K562 (cell line): ENCODE results near the gene METAP1. TPM values are rescaled to one million over a fixed set of nuclear protein-coding genes. Genes with fewer than 3 reads are reported as not detected.

Source experiments
- ADNP ChIP-seq: fragments of 200-800 bp; sonication (Bioruptor generic); IDR thresholded peaks from 2 replicates; pipeline ENCODE4 v1.6.1; 2016; ENCODE audit warnings: missing genetic modification characterization, missing compliant biosample characterization
- FIP1L1 ChIP-seq: fragments of 200-400 bp; formaldehyde crosslinking; IDR thresholded peaks from 2 replicates; pipeline ENCODE4 v1.6.1; 2018; ENCODE audit warnings: mild to moderate bottlenecking, low read depth, low read length; ENCODE audit not compliant: poor library complexity, severe bottlenecking
- FOXJ2 ChIP-seq: fragments of 200-800 bp; sonication (Bioruptor generic); IDR thresholded peaks from 2 replicates; pipeline ENCODE4 v1.6.1; 2016; ENCODE audit warnings: missing genetic modification characterization, missing compliant biosample characterization
- FOXK2 ChIP-seq, 2 experiments: fragments of 450-650 bp; IDR thresholded peaks in 1 of 2; conservative IDR thresholded peaks in 1 of 2; 2 replicates each; pipeline ENCODE4 v1.6.1; 2016; ENCODE audit warnings: low read depth in 2 of 2, mild to moderate bottlenecking in 1 of 2
- polyA plus RNA-seq, 8 experiments: library from polyadenylated mRNA; depleted of rRNA in 4 of 8; stranded (reverse) in 5 of 8; unstranded in 3 of 8; fragments of >200 nt; fragmentation: Nextera tagmentation in 2 of 8; fragmentation: Illumina TruSeq in 1 of 8; extraction: Ambion mirVana in 2 of 8; extraction: Trizol in 1 of 8; gene quantifications; 2 replicates each; pipeline versions ENCODE4 v1.2.1 to v1.2.3, GENCODE V29; 2011 to 2014; ENCODE audit warnings: inconsistent platforms in 1 of 8, missing spikeins in 1 of 8
- total RNA-seq, 7 experiments: library from RNA; depleted of rRNA in 6 of 7; stranded (reverse); fragments of >200 nt in 6 of 7; fragmentation: Illumina TruSeq in 2 of 7; extraction: Trizol in 2 of 7; gene quantifications; 2 replicates each; pipeline versions ENCODE4 v1.2.1 to v1.2.3, GENCODE V29; 2011 to 2021; ENCODE audit warnings: low replicate concordance in 1 of 7
- TF ChIP-seq, protein P1 (sequence below): fragments of 200-600 bp; sonication (generic); IDR thresholded peaks from one replicate; pipeline ENCODE4 v1.6.1; 2012; ENCODE audit warnings: mild to moderate bottlenecking, low read depth, low read length, inconsistent platforms

METAP1 gene
- total and polyA plus RNA-seq, 9 of the 15 experiments (the other 6 are each of a cell fraction or from before 2014, with no cell fraction given) = 31.4 to 77.6 (median 59.5) TPM

DNA sequence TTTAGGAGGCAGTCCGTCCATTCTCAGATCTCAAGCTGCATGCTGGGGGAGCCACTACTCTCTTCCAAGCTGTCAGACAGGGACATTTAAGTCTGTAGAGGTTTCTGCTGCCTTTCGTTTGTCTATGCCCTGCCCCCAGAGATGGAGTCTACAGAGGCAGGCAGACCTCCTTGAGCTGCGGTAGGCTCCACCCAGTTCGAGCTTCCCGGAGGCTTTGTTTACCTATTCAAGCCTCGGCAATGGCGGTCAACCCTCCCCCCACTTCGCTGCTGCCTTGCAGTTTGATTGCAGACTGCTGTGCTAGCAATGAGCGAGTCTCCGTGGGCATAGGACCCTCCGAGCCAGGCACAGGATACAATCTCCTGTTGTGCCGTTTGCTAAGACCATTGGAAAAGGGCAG lies 103.8 kb downstream of the METAP1 start (continued):
- TF ChIP-seq, protein P1, sequence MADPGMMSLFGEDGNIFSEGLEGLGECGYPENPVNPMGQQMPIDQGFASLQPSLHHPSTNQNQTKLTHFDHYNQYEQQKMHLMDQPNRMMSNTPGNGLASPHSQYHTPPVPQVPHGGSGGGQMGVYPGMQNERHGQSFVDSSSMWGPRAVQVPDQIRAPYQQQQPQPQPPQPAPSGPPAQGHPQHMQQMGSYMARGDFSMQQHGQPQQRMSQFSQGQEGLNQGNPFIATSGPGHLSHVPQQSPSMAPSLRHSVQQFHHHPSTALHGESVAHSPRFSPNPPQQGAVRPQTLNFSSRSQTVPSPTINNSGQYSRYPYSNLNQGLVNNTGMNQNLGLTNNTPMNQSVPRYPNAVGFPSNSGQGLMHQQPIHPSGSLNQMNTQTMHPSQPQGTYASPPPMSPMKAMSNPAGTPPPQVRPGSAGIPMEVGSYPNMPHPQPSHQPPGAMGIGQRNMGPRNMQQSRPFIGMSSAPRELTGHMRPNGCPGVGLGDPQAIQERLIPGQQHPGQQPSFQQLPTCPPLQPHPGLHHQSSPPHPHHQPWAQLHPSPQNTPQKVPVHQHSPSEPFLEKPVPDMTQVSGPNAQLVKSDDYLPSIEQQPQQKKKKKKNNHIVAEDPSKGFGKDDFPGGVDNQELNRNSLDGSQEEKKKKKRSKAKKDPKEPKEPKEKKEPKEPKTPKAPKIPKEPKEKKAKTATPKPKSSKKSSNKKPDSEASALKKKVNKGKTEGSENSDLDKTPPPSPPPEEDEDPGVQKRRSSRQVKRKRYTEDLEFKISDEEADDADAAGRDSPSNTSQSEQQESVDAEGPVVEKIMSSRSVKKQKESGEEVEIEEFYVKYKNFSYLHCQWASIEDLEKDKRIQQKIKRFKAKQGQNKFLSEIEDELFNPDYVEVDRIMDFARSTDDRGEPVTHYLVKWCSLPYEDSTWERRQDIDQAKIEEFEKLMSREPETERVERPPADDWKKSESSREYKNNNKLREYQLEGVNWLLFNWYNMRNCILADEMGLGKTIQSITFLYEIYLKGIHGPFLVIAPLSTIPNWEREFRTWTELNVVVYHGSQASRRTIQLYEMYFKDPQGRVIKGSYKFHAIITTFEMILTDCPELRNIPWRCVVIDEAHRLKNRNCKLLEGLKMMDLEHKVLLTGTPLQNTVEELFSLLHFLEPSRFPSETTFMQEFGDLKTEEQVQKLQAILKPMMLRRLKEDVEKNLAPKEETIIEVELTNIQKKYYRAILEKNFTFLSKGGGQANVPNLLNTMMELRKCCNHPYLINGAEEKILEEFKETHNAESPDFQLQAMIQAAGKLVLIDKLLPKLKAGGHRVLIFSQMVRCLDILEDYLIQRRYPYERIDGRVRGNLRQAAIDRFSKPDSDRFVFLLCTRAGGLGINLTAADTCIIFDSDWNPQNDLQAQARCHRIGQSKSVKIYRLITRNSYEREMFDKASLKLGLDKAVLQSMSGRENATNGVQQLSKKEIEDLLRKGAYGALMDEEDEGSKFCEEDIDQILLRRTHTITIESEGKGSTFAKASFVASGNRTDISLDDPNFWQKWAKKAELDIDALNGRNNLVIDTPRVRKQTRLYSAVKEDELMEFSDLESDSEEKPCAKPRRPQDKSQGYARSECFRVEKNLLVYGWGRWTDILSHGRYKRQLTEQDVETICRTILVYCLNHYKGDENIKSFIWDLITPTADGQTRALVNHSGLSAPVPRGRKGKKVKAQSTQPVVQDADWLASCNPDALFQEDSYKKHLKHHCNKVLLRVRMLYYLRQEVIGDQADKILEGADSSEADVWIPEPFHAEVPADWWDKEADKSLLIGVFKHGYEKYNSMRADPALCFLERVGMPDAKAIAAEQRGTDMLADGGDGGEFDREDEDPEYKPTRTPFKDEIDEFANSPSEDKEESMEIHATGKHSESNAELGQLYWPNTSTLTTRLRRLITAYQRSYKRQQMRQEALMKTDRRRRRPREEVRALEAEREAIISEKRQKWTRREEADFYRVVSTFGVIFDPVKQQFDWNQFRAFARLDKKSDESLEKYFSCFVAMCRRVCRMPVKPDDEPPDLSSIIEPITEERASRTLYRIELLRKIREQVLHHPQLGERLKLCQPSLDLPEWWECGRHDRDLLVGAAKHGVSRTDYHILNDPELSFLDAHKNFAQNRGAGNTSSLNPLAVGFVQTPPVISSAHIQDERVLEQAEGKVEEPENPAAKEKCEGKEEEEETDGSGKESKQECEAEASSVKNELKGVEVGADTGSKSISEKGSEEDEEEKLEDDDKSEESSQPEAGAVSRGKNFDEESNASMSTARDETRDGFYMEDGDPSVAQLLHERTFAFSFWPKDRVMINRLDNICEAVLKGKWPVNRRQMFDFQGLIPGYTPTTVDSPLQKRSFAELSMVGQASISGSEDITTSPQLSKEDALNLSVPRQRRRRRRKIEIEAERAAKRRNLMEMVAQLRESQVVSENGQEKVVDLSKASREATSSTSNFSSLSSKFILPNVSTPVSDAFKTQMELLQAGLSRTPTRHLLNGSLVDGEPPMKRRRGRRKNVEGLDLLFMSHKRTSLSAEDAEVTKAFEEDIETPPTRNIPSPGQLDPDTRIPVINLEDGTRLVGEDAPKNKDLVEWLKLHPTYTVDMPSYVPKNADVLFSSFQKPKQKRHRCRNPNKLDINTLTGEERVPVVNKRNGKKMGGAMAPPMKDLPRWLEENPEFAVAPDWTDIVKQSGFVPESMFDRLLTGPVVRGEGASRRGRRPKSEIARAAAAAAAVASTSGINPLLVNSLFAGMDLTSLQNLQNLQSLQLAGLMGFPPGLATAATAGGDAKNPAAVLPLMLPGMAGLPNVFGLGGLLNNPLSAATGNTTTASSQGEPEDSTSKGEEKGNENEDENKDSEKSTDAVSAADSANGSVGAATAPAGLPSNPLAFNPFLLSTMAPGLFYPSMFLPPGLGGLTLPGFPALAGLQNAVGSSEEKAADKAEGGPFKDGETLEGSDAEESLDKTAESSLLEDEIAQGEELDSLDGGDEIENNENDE = no peak
- TF ChIP-seq ADNP (tag) (no peak), FOXK2 (conservative IDR thresholded peaks at IDR 0.05 in 1 of 2, IDR thresholded peaks at IDR 0.05 in 1 of 2; ENCODE audit: low read depth in 2 of 2) (peak; percentile 83 to 86), FOXJ2 (tag) (0 out of 2 replicates have a peak, but pooled peaks have one; percentile 22), FIP1L1 (no peak)
